SK-N-SH (cell line): ENCODE results near the gene MRPL41. TPM values are rescaled to one million over a fixed set of nuclear protein-coding genes. Genes with fewer than 3 reads are reported as not detected.

Experiments used
- CTCF ChIA-PET: fragments of 300-600, 350-600 bp; formaldehyde crosslinking; extraction: SDS; loops from one replicate; lab custom pipeline; 2021; lab: Yijun Ruan, JAX
- POLR2A ChIA-PET: fragments of 350-600 bp; sonication (Branson Sonifier 250); formaldehyde crosslinking; extraction: SDS; loops from one replicate; lab custom pipeline; 2020; ENCODE audit warnings: antibody characterized with exemption, inconsistent platforms; lab: Yijun Ruan, JAX
- DNase-seq: peaks from one replicate; pipeline ENCODE4 v3.0.0; 2012
- H2AFZ ChIP-seq: fragments of 200-600 bp; sonication (generic); 2 replicates; pipeline ENCODE4 v1.8.1; 2016; ENCODE audit warnings: antibody characterized with exemption, mild to moderate bottlenecking, low read depth
- H3F3A ChIP-seq: fragments of 200-600 bp; sonication (generic); replicated peaks from 2 replicates; pipeline ENCODE3; 2016; ENCODE audit warnings: antibody characterized with exemption, mild to moderate bottlenecking; ENCODE audit not compliant: insufficient read depth
- H3K27ac ChIP-seq, 2 experiments: fragments of 200-500 bp in 1 of 2; fragments of 200-600 bp in 1 of 2; sonication (Bioruptor generic) in 1 of 2; sonication (generic), shearing (Covaris generic) in 1 of 2; 2 replicates each; pipeline versions ENCODE4 v1.5.1 to v1.6.1; 2014 to 2016; ENCODE audit warnings: low read depth in 2 of 2, inconsistent platforms in 1 of 2, low read length in 1 of 2, mild to moderate bottlenecking in 1 of 2, mixed read lengths in 1 of 2
- H3K27me3 ChIP-seq: fragments of 200-600 bp; sonication (generic), shearing (Covaris generic); 2 replicates; pipeline ENCODE4 v1.6.1; 2016; ENCODE audit warnings: mixed run types; ENCODE audit not compliant: insufficient read depth
- H3K36me3 ChIP-seq, 2 experiments: fragments of 200-500 bp in 1 of 2; fragments of 200-600 bp in 1 of 2; sonication (Bioruptor generic) in 1 of 2; sonication (generic) in 1 of 2; replicated peaks in 1 of 2; 2 replicates each; pipeline versions ENCODE3 to v1.5.1; 2014 to 2016; ENCODE audit warnings: low read length in 1 of 2, mild to moderate bottlenecking in 1 of 2; ENCODE audit not compliant: insufficient read depth in 2 of 2, control insufficient read depth in 1 of 2
- H3K4me1 ChIP-seq, 2 experiments: fragments of 200-500 bp in 1 of 2; fragments of 200-600 bp in 1 of 2; sonication (Bioruptor generic) in 1 of 2; sonication (generic), shearing (Covaris generic) in 1 of 2; 2 replicates each; pipeline versions ENCODE4 v1.5.1 to v1.6.1; 2014 to 2016; ENCODE audit warnings: low read depth in 1 of 2, low read length in 1 of 2, mixed run types in 1 of 2; ENCODE audit not compliant: insufficient read depth in 2 of 2, control insufficient read depth in 1 of 2
- H3K4me2 ChIP-seq: fragments of 200-600 bp; sonication (generic), shearing (Covaris generic); 2 replicates; pipeline ENCODE4 v1.6.1; 2017; ENCODE audit warnings: mixed run types
- H3K4me3 ChIP-seq, 2 experiments: fragments of 200-500 bp in 1 of 2; fragments of 200-600 bp in 1 of 2; sonication (Bioruptor generic) in 1 of 2; sonication (generic), shearing (Covaris generic) in 1 of 2; 2 replicates each; pipeline versions ENCODE4 v1.5.1 to v1.8.1; 2014 to 2016; ENCODE audit warnings: low read depth in 2 of 2, inconsistent platforms in 1 of 2, low read length in 1 of 2, mild to moderate bottlenecking in 1 of 2, mixed read lengths in 1 of 2, moderate library complexity in 1 of 2
- H3K79me2 ChIP-seq: fragments of 200-600 bp; sonication (generic); 2 replicates; pipeline ENCODE4 v1.8.1; 2017; ENCODE audit warnings: mild to moderate bottlenecking; ENCODE audit not compliant: insufficient read depth
- H3K9ac ChIP-seq: fragments of 200-600 bp; sonication (generic); 2 replicates; pipeline ENCODE4 v1.6.1; 2017; ENCODE audit warnings: mixed run types
- H3K9me2 ChIP-seq: fragments of 200-600 bp; sonication (generic); 2 replicates; pipeline ENCODE4 v1.6.1; 2017; ENCODE audit warnings: mixed run types
- H3K9me3 ChIP-seq: fragments of 200-600 bp; sonication (generic); 2 replicates; pipeline ENCODE4 v1.6.1; 2017; ENCODE audit warnings: mixed run types, mild to moderate bottlenecking, moderate library complexity
- H4K20me1 ChIP-seq: fragments of 200-600 bp; sonication (generic); 2 replicates; pipeline ENCODE4 v1.6.1; 2017; ENCODE audit warnings: mild to moderate bottlenecking, mixed run types; ENCODE audit not compliant: insufficient read depth
- ELF1 ChIP-seq: IDR thresholded peaks from 2 replicates; pipeline ENCODE4 v1.4.0; 2012
- EP300 ChIP-seq, 2 experiments: IDR thresholded peaks; 2 replicates each; pipeline versions ENCODE4 v1.4.0 to v1.6.1; 2012; ENCODE audit warnings: borderline replicate concordance in 1 of 2, low read depth in 1 of 2, low read length in 1 of 2
- FOSL2 ChIP-seq: IDR thresholded peaks from 2 replicates; pipeline ENCODE4 v1.4.0; 2012; ENCODE audit warnings: low read depth, mild to moderate bottlenecking, moderate library complexity, borderline replicate concordance
- FOXJ3 ChIP-seq: sonication (generic); formaldehyde crosslinking; IDR thresholded peaks from 2 replicates; pipeline ENCODE4 v1.5.1; 2020; ENCODE audit warnings: mild to moderate bottlenecking, missing genetic modification reagents
- GABPA ChIP-seq: IDR thresholded peaks from 2 replicates; pipeline ENCODE4 v1.4.0; 2012; ENCODE audit warnings: low read depth, mild to moderate bottlenecking
- IRF3 ChIP-seq: fragments of 150-350 bp; IDR thresholded peaks from 2 replicates; pipeline ENCODE4 v1.6.1; 2016; ENCODE audit warnings: mild to moderate bottlenecking, low read depth, low read length
- JUND ChIP-seq: IDR thresholded peaks from 2 replicates; pipeline ENCODE4 v1.4.0; 2012
- MXI1 ChIP-seq: IDR thresholded peaks from 2 replicates; pipeline ENCODE4 v1.6.1; 2012; ENCODE audit warnings: mild to moderate bottlenecking, low read depth, low read length, improper control_type of control experiment
- RAD21 ChIP-seq: IDR thresholded peaks from 2 replicates; pipeline ENCODE4 v1.6.1; 2012; ENCODE audit warnings: mild to moderate bottlenecking, low read length
- REST ChIP-seq: IDR thresholded peaks from 2 replicates; pipeline ENCODE4 v1.6.1; 2012; ENCODE audit warnings: mild to moderate bottlenecking, low read depth, low read length, moderate library complexity
- RFX5 ChIP-seq: IDR thresholded peaks from 2 replicates; pipeline ENCODE4 v1.6.1; 2012; ENCODE audit warnings: mild to moderate bottlenecking, improper control_type of control experiment, low read length
- RXRA ChIP-seq: IDR thresholded peaks from 2 replicates; pipeline ENCODE4 v1.4.0; 2012; ENCODE audit warnings: low read depth, mild to moderate bottlenecking, borderline replicate concordance
- SMC3 ChIP-seq: IDR thresholded peaks from 2 replicates; pipeline ENCODE4 v1.6.1; 2012; ENCODE audit warnings: low read depth, low read length, improper control_type of control experiment
- USF1 ChIP-seq: IDR thresholded peaks from 2 replicates; pipeline ENCODE4 v1.4.0; 2012; ENCODE audit warnings: low read depth, borderline replicate concordance
- WGBS: methylation state at CpG from one replicate; pipeline ENCODE4 v1.1.6; 2017; ENCODE audit warnings: low lambda C conversion rate; 5-methylcytosine and 5-hydroxymethylcytosine counted together
- polyA plus RNA-seq, 3 experiments: library from polyadenylated mRNA; depleted of rRNA; stranded (reverse); fragments of >200 nt; gene quantifications; 2 replicates each; pipeline ENCODE4 v1.2.3, GENCODE V29; 2012

MRPL41 gene
- polyA plus RNA-seq, 1 of the 3 experiments (the other 2 are of a cell fraction) = 58.9 TPM

- Histone ChIP-seq H4K20me1 (no peaks in the 10 kb centered on the region), H3K9ac (no peak overlapping the region), H3K27ac (no peak overlapping the region), H3K27me3 (no peaks in the 10 kb centered on the region), H3K79me2 (no peaks in the 10 kb centered on the region), H3K9me3 (no peaks in the 10 kb centered on the region), H3K4me2 (no peak overlapping the region), H3K4me3 (no peak overlapping the region), H3F3A (no peaks in the 10 kb centered on the region), H3K36me3 (no peaks in the 10 kb centered on the region), H3K9me2 (no peaks in the 10 kb centered on the region), H3K4me1 (peaks cover 0 to 7% of the 10 kb centered on the region in 2 experiments; a peak in 1 of 4 replicates), H2AFZ (no peak overlapping the region)
- WGBS = 80% methylated on average over 5 of the region's 5 CpGs
- ChIA-PET CTCF (interaction anchor here (1.5 to 1.7 kb wide), 2 partner anchors 11 to 107 kb away, joined by 6 to 8 read pairs; partner anchors contain the start of genes EXD3 and NOXA1), POLR2A (no interaction called here)
- DNase-seq = no peak
- no peak for TF ChIP-seq FOSL2
- TF ChIP-seq SMC3 = no peak
- TF ChIP-seq ELF1 = no peak
- no peak for TF ChIP-seq IRF3
- TF ChIP-seq FOXJ3 = no peak
- TF ChIP-seq MXI1 = no peak
- no peak for TF ChIP-seq RFX5
- no peak for TF ChIP-seq EP300 (IDR thresholded peaks at IDR 0.05; ENCODE audit: borderline replicate concordance in 1 of 2, low read depth in 1 of 2, low read length in 1 of 2)
- no peak for TF ChIP-seq USF1
- TF ChIP-seq REST = no peak
- TF ChIP-seq JUND = no peak
- no peak for TF ChIP-seq RAD21
- TF ChIP-seq RXRA = no peak
- TF ChIP-seq GABPA = no peak
Observed at GRCh38 chr9:137530331-137530730, 21.3 kb upstream of the MRPL41 start.
